Measurements from ENCODE around the gene PDZD4.

The PDZD4 gene

DNA sequence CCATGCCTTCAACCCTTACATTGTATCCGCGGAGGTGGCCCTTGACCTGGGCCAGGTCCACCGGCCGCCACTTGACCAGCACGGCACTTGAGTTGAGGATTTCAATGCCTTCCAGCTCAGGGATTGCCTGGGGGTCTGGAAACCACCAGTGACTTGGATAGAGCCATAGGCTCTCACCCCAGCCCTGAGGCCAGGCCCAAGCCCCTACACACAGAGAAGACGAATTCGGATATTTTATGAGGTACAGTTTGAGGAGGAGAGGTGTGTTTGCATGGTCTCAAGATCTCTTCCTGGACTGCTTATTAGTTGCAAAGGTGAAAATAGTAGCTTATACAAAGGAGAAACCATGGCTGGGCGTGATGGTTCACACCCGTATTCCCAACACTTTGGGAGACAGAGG, 35.3 kb upstream of the PDZD4 start:
- no peak for TF ChIP-seq CTCF (IDR thresholded peaks at IDR 0.05)
- Histone ChIP-seq H3K27ac (no peak overlapping the region), H3K27me3 (peaks cover 4% of the 10 kb centered on the region), H3K9me3 (no peaks in the 10 kb centered on the region), H3K4me3 (ENCODE audit: low read depth in 1 of 2, low read length in 1 of 2) (no peak overlapping the region), H3K36me3 (no peaks in the 10 kb centered on the region), H3K4me1 (ENCODE audit: control insufficient read depth in 1 of 2, insufficient read depth in 1 of 2, low read depth in 1 of 2, low read length in 1 of 2) (no peaks in the 10 kb centered on the region)

- H3K4me3 ChIP-seq (ENCODE audit: low read depth in 1 of 2, low read length in 1 of 2): no peak overlapping the region
- H3K27ac ChIP-seq: no peak overlapping the region
- no peak for TF ChIP-seq CTCF (IDR thresholded peaks at IDR 0.05)
- no peaks in the 10 kb centered on the region for H3K36me3 ChIP-seq
- no peaks in the 10 kb centered on the region for H3K27me3 ChIP-seq
- H3K9me3 ChIP-seq: no peaks in the 10 kb centered on the region
- no peaks in the 10 kb centered on the region for H3K4me1 ChIP-seq (ENCODE audit: control insufficient read depth in 1 of 2, insufficient read depth in 1 of 2, low read depth in 1 of 2, low read length in 1 of 2)
Measured at GRCh38 chrX:153865321-153865580, 34.9 kb upstream of the PDZD4 start.

- Histone ChIP-seq H3K27ac (no peak overlapping the region), H3K4me3 (ENCODE audit: low read depth in 1 of 2, low read length in 1 of 2) (no peak overlapping the region), H3K36me3 (no peaks in the 10 kb centered on the region), H3K4me1 (ENCODE audit: control insufficient read depth in 1 of 2, insufficient read depth in 1 of 2, low read depth in 1 of 2, low read length in 1 of 2) (no peaks in the 10 kb centered on the region), H3K27me3 (no peaks in the 10 kb centered on the region), H3K9me3 (no peaks in the 10 kb centered on the region)
- no peak for TF ChIP-seq CTCF (IDR thresholded peaks at IDR 0.05)
Measured at GRCh38 chrX:153864561-153865320, 34.4 kb upstream of the PDZD4 start.

GRCh38 chrX:153864101-153864500, 33.8 kb upstream of the PDZD4 start:
- no peaks in the 10 kb centered on the region for H3K27me3 ChIP-seq
- no peak for TF ChIP-seq CTCF (IDR thresholded peaks at IDR 0.05)
- H3K27ac ChIP-seq: no peak overlapping the region
- no peak overlapping the region for H3K4me3 ChIP-seq (ENCODE audit: low read depth in 1 of 2, low read length in 1 of 2)
- H3K4me1 ChIP-seq (ENCODE audit: control insufficient read depth in 1 of 2, insufficient read depth in 1 of 2, low read depth in 1 of 2, low read length in 1 of 2): no peaks in the 10 kb centered on the region
- no peaks in the 10 kb centered on the region for H3K9me3 ChIP-seq
- H3K36me3 ChIP-seq: no peaks in the 10 kb centered on the region

- Histone ChIP-seq H3K4me3 (ENCODE audit: low read depth in 1 of 2, low read length in 1 of 2) (no peak overlapping the region), H3K4me1 (ENCODE audit: control insufficient read depth in 1 of 2, insufficient read depth in 1 of 2, low read depth in 1 of 2, low read length in 1 of 2) (no peaks in the 10 kb centered on the region), H3K9me3 (no peaks in the 10 kb centered on the region), H3K36me3 (no peaks in the 10 kb centered on the region), H3K27me3 (no peaks in the 10 kb centered on the region), H3K27ac (no peak overlapping the region)
- TF ChIP-seq CTCF (IDR thresholded peaks at IDR 0.05): no peak
Measured at GRCh38 chrX:153863251-153863991, 33.1 kb upstream of the PDZD4 start.

Data from neutrophil (primary cell).